GM12874 (cell line): Measurements from ENCODE around the gene TARBP2.

Experiments used
- TF ChIP-seq, protein P1 (sequence below): IDR thresholded peaks from 2 replicates; pipeline ENCODE4 v1.5.1; 2011; ENCODE audit warnings: low read depth, mild to moderate bottlenecking, control low read depth, low read length, moderate library complexity; ENCODE audit not compliant: insufficient read depth

Gene TARBP2

DNA sequence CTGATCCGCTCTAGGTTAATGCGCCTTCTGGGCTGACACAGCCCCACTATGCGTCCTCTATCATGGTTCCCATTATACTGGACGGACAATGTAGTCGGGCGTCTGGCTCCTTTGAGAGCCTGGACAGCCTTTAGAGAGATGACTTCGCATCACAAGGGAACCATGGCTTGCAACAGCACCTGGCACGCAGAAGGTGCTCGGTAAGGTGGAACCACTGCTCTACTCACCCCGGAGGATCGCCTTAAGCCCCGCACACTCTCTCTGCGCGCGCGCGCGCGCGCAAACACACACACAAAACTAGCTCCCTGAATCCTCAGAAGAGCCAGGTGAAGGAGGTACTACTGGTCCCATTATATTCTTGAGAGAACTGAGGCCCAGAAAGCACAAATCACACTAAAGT, 8.9 kb upstream of the TARBP2 start:
- TF ChIP-seq, protein P1, sequence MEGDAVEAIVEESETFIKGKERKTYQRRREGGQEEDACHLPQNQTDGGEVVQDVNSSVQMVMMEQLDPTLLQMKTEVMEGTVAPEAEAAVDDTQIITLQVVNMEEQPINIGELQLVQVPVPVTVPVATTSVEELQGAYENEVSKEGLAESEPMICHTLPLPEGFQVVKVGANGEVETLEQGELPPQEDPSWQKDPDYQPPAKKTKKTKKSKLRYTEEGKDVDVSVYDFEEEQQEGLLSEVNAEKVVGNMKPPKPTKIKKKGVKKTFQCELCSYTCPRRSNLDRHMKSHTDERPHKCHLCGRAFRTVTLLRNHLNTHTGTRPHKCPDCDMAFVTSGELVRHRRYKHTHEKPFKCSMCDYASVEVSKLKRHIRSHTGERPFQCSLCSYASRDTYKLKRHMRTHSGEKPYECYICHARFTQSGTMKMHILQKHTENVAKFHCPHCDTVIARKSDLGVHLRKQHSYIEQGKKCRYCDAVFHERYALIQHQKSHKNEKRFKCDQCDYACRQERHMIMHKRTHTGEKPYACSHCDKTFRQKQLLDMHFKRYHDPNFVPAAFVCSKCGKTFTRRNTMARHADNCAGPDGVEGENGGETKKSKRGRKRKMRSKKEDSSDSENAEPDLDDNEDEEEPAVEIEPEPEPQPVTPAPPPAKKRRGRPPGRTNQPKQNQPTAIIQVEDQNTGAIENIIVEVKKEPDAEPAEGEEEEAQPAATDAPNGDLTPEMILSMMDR, result no peak

DNA sequence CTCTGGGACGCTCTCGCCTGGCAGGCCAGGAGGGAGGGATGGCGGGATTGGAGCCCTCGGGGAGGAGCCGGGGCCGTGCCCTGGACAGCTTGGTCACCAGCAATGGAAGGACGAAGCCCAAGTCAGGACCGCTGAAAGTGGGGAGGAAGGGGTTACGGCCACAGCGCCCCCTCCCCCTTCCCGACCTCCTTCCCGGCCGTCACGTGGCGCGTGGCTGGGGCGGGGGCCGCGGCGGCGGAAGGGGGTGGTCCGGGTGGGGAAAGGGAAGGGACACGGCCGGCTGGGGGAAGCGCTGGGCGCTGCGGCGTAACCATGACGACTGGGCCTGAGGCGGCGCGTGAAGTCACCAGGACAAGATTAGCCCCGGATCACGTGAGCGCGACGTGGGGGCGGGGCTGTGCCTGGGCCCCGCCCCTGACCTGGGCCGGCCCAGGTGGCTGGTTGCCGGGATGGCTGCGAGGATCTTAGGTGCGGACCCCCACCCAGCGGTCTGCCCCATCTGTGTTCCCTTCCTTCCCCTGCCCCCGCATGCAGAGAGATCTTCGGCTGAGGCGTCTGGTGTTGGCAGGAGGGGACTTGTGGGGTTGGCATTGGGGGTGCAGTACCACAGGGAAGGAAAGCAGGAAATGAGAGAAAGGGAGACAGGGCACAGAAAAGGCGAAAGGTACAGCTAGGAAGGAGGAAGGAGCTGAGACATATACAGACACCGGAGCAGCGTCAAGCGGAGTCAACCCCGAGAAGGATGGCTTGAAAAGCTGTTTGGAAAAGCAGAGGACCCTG, 8.1 kb upstream of the TARBP2 start:
- TF ChIP-seq, protein P1, result no peak

DNA sequence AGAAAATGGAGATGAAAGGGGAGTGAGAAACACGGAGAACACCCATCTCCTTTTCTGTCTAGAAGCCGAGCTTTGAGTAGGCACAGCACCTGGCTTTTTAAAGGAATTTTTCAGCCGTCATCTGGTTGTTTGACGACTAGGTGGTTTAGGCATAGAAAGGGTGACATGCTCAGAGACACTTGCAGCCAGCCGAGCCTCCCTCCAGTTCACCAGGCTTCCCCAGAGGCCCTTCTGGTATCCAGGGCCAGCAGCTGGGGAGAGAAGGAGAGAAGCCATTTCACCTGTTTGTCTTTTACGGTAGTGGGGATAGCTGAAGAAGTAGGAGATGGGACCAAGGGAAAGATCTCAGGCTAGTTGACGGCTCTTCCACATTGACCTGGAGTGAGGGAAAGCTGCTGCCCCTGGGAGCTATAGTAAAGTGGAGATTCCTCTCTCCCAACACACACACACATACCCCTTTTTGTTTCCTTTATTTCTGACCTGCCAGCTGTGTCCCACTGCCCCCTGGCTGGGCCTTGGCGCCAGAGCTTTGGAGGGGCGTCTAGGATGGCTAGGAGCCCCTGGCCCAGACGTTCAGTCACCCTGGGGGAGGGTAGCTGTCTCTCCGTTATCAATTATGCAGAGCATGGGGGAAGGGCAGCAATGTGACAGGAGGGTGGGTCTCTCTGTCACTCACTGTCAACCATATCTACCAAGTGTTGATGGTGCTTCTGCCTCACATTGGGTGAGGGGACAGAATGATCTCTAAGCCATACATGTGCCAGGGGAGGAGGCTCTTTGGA, 7.3 kb upstream of the TARBP2 start:
- TF ChIP-seq, protein P1, result no peak

DNA sequence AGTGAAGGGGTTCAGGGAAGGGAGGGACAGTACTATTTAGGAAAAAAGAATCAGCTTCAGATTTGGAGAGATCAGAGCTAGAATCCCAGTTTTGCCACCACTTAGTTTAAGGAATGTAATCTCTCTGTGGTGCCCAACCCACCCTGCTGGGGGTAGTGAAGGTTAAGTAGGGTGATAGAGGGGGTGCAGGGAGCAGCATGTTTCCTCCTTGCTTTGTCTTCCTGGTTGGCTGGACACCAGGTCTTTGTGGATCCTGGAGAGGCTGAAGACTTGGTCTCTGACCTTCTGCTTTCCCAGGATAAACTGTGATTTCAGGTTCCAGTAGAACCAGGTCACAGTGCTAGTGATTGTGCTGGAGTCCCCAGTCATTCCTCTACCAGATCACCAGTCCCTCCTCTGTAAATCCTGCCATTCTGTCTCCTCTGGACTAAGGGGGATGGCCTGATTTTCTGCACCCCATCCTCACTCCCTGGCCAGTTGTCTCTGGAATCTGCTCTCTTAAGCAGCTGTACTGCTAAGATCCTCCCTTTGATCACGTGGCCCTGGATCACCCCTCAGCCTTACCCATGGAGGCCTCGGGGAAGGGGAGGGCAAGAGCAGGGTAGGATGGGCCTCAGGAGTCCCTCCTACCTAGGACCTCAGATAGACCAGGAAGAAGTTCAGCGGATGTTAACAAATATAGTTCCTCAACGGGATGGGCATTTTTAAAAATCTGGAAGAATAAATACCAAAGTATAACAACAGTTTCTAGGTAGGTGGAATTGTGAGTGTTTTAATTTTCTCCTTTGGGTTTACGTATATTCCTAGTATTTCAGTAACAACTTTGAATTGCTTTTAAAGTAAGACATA, 5.0 kb upstream of the TARBP2 start:
- TF ChIP-seq, protein P1, result no peak

DNA sequence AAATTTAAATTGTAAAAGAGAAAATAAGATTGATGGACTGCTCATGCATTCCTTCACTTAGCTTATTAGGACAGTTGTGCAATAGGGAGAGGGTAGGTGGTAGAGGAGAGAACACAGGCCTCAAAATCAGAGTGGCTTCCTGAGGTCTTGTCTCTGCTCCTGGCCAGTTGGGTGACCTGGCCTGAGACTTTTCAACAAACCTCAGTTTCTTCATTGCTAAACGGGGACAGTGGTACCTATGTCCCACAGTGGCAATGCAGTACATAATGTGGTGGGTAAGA, 4.4 kb upstream of the TARBP2 start:
- TF ChIP-seq, protein P1, result no peak

DNA sequence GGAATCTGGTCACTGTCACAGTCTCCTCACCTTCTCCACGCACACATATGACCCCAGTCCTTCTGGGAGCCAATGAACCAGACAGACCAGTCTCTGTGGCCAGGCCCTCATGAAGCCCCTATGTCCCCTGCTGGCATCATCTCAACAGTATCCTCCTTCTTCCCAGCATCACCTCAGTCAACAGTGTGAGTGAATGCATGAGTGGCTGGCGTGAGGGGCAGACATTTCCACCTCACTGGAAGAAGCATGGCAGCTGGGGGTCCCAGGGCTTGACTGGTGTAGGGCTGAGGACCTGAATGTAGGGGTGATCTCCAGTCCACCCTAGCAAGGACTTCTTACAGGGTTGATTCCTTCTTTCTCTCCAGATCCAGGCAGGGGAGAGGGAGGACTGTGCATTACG, 3.6 kb upstream of the TARBP2 start:
- TF ChIP-seq, protein P1, result no peak

DNA sequence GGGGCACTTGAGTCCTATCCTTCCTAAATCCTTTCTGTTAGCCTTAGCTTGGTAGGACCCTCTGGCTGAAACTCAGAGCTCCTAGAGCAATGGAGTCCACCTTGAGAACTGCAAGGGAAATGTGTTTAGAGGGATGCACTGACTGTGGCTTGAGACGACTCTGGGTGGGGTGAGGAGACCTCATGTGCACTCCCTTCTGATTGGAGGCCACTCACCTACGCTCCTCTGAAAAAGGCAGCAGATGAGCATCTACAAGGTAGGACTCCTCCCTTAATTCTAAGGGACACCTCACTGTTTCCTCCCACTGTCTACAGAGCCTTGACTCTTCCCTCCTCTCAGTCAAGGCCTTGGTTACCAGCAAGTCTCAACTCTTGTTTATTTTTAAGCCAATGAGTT, 2.9 kb upstream of the TARBP2 start:
- TF ChIP-seq, protein P1, result no peak
